LoVo (cell line): ENCODE measurements around the gene EDA.

Experiments used
- DNase-seq: peaks from one replicate; pipeline ENCODE4 v3.0.0-alpha.2; 2016; ENCODE audit warnings: low spot score

EDA gene

DNA sequence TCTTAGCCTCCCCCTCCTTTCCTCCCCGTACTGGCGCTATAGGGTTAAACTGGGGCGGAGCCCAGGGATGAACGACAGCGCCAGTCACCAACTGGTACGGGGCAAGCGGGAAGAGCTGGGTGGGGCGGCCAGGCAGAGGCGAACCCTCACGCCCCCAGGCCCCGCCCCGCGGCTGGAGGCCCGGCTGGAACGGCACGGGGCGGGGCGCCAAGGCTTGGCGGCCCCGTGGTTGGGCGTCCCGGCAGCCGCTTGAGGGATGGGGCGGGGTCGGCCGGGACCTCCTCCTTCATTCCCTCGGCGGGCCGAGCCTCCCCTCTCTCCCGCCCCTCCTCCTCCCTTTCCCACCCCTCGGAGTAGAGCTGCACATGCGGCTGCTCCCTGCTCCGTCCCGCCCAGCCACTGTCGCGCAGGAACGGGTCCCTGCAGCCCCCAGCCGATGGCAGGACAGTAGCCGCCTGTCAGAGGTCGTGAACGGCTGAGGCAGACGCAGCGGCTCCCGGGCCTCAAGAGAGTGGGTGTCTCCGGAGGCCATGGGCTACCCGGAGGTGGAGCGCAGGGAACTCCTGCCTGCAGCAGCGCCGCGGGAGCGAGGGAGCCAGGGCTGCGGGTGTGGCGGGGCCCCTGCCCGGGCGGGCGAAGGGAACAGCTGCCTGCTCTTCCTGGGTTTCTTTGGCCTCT, at the start of gene EDA:
Gene EDA, plus strand, starts transcription at position 335 of the 678 bp plus-strand sequence.
- DNase-seq, result peak; percentile 76

DNA sequence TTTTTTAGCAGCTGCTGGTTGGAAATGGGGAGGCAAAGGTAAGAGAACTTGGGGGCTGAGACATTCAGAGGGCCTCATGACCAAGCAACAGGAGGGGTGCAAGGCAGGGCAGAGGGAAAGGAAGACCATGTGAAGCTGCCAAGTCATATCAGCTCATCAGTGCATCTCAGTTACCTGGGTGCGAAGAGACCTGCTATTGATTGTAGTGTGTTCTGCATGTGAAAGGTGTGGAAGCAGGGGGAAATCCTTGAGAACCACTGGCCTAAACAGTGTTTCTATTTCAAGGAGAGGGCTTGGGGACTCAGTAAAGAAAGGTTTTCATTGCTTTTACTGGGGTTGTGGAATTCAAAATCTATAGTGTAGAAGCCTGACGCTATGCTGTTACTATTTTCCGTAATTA, 47.1 kb upstream of the EDA start:
- no peak for DNase-seq

DNA sequence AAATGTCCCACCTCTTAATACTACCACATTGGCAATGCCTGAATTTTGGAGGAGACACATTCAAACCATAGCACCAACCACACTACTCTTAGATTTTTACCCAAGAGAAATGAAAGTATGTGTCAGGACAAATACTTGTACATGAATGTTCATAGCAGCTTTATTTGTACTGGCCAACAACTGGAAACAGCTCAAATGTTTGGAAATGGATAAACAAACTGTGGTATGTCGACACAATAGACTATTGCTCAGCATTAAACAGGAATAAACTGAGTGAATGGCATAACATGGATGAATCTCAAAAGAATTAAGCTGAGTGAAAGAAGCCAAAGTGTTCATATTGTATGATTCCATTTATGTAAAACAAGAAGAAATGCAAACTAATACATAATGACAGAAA, 18.5 kb upstream of the EDA start:
- DNase-seq, result no peak

DNA sequence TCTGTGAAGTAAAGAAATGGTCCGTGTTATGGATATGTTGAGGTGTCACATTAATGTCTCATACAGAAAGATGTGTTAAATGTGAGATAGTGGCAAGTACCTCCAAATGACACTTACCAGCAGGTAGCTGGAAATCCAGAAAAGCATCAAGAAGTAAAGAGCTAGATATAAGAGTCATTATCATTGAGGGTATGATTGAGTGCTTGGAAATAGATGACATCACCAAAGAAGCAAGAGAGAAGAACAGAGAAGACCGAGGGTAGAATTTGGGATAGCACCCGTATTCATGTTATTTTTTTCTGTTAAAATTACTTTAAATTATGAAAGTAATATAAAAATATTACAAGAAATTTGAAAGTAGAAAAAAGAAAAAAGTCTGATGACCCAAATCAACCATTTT, 15.7 kb upstream of the EDA start:
- no peak for DNase-seq

DNA sequence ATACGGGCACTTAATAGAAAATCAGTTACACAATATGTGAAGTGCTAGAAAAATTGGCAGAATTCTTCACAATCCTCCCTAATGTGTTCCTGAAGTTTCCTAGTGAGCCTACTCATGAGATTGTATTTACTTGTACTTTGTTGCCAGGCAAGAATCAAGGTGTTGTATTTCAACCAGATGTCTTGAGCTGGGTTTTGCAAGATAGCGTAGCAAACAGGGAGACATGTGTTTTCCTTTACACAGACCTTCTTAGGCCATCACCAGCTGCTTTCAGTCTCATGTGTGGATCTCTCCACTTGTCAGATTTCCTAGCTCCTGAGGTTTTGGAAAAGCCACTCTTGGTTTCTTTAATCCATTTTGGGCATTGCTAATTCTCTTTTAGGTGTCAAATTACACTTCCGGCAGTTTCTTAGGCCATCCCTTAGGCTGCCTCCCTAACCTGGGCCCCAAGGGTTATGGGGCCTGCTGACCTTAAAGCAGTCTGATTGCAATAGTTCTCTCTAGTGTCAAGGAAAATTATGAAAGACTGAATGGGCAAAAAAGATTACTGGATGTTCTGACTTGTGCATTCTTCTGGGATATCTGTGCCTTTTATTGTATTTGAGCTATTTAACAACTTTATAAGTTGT, 12.2 kb upstream of the EDA start:
- DNase-seq, result no peak

DNA sequence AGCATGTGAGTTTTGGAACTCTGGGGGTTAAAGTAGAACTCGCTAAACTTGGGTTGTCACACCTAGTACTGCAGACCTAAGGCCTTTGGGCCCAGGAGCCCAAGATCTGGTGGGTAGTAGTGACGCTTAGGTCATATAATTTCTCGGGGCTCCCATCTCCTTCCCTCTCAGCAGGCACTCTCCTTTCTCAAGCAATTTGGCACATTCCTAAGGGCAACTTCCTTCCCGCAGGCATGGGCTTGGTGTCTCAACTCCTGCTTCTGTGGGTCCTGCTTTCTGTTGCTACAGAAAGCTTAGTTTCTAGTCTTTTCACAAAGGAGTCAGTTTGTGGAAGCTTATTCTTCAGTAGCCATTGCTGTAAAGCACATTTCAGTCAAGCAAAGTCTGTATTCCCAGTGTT, 10.4 kb upstream of the EDA start:
- DNase-seq, result no peak

DNA sequence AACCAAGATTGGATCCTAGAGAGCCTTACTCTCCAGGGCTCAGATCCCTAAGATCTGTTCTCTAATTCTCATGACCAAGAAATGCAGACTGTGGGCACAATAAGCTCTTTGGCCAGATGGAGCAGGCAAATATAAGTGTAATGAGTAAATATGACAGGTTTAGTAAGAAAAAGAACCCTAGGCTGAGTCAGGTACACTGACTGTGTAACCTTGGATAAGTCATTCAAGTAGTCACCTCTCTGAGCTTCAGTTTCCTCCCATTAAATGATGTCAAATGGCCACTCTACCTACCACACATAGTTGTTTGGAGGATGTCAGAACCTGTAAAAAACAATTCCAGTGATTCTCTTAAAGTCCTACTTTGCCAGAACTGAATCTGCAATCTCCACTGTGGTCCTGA, 8.3 kb upstream of the EDA start:
- DNase-seq, result no peak

DNA sequence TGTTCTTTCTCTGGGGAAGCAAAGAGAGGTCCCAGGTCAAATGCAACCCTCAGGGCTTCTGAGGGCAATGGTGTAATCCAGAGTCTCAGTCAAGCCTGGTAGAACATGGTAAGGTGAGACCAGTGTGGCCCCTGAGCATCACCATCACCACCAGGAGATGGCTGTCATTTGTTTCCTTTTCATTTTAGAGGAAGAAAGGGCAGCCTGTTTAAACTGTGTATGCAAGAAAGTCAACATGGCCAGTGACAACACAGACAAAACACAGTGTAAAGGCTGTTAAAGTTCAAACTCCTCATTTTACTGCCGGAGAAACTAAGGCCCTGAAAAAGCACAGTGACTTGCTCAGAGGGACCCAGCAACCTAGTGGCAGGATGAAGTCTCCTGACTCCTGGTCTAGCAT, 2.0 kb upstream of the EDA start:
- DNase-seq, result no peak

DNA sequence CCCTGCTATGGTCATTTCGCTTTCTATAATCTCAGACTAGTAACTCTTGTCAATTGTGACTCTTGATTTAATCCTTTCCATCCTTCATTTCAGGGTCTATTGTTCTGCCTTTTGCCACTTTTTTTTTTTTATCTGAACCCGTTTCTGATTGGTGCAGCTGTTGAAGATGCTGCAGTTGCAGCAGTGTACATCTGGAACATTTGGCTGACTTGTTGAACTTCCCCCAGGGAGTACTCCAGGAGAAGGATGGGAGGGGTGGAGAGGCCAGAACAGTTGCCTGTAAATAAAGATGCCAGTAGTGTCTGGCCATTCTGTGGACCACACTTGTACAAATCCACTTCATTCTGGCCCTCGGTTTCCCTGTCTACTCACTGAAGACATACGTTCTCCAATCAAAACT, 1.0 kb upstream of the EDA start:
- DNase-seq, result no peak

DNA sequence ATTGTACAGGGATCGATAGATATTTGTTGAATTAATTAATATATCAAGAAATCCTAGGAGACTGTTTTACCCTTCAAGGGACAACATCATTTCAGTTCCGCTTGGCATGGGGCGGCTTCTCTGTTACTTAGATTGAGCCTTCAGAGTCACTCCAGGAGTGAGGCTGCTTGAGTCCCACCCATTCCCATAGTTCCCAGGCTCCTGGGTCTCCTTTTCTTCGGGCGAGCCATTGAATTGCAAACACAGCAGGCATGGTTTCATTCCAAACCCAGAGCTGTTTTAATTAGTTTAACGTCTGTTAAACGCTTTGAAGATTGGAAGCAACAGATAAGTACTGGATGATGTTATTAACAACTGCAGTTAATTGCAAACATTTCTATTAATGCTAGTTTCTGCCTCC, 571 bp upstream of the EDA start:
- no peak for DNase-seq

DNA sequence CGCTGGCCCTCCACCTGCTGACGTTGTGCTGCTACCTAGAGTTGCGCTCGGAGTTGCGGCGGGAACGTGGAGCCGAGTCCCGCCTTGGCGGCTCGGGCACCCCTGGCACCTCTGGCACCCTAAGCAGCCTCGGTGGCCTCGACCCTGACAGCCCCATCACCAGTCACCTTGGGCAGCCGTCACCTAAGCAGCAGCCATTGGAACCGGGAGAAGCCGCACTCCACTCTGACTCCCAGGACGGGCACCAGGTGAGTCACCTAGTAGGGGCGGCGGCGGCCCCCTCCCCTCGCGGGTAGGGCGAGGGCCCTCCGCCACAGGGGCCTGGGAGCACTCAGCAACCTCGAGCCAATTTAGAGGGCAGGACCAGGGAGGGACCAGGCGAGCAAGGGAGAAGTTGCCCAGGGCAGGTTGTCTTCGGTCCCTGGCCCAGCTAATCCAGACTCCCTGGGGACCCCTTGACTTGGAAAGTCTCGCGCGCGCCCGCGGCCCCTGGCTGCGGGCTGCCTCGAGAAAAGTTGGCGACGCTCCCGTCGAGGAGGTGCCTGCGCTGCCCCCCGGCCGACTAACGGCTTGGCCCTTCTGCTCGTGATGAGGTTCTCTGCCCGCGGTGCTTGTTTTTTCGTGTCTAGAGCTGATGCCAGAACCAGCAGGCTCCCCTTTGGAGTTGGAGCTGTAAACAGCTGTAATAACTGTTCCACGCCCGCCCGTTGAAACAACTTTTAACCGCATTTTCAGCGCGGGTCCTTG, 717 bp downstream of the EDA start:
- no peak for DNase-seq

DNA sequence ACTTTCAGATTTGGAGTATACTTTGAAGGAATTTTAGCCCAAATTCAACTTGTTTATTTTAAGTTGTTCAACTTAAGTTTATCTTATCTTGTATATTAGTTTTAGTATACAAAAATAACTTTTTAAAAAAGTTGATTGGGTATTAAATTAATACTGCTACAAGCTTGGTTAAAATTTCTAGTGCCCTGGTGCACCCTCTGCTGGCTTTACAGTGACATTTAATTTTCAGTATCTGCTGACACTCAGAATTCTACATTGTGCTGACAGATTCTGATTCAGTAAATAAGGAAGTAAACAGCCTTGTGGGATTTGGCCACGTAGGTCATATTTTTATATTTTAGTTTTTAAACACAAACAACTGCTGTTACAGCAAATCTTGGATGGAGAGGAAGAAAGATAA, 2.9 kb downstream of the EDA start:
- DNase-seq, result peak; percentile 7

DNA sequence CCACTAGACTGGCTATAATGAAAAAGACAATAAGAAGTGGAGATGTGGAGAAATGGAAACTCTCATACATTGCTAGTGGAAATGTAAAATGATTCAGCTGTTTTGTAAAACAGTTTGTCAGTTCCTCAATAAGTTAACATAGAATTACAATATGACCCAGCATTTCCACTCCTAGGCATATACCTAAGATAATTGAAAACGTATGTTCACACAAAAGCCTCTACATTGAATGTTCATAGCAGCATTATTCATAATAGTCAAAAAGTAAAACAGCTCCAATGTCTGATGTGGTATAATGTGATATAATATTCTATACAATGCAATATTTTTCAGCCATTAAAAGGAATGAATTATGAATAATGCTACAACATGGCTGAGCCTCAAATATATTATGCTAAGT, 10.2 kb downstream of the EDA start:
- DNase-seq, result no peak

DNA sequence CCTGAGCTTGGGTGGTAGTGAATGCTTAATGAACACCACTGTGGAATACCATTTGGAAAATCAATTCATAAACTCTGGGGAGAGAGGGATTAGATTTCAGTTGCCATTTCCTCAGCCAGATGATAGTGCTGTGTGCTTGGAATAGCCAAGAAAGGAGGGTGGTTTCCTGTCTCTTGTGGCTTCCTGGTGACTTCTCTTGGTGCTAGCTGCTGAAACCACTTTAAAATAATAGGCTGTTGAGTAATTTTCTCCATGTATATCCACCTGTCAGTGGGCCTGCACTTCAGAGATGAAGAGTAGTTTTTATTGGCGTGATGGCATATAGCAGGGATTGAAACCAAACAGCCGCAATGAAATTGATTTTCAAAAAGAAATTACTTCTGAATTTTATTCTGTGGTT, 11.8 kb downstream of the EDA start:
- no peak for DNase-seq

DNA sequence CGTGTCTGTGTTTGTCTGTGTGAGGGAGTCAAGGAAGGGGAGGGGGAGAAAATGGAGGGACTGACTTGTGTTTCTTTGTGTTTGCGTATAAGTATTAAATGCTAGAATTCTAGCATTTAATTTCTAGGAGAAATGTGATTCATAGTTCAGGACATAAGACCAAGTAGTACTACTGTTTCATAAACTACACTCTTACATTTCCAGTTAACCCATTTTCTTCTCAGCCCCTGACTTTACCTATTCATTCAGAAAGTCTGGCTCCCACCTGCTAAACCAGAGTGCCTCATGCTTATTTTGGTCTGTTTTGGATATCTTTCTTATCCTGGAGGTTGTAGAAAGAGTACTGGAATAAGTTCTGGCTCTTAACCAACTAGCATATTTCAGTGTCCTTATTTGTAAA, 14.2 kb downstream of the EDA start:
- DNase-seq, result no peak

DNA sequence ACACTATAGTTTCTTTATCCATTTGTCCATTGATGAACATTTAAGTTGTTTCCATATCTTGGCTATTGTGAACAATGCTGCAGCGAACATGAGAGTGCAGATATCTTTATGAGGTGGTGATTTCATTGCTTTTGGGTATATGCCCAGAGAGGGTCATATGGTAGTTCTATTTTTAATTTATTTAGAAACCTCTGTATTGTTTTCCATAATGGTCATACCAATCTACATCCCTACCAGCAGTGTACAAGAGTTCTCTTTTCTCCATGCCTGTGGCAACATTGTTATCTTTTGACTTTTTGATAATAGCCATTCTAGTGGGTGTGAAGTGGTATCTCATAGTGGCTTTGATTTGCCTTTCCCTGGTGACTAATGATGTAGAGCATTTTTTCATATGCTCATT, 48.8 kb downstream of the EDA start:
- no peak for DNase-seq

DNA sequence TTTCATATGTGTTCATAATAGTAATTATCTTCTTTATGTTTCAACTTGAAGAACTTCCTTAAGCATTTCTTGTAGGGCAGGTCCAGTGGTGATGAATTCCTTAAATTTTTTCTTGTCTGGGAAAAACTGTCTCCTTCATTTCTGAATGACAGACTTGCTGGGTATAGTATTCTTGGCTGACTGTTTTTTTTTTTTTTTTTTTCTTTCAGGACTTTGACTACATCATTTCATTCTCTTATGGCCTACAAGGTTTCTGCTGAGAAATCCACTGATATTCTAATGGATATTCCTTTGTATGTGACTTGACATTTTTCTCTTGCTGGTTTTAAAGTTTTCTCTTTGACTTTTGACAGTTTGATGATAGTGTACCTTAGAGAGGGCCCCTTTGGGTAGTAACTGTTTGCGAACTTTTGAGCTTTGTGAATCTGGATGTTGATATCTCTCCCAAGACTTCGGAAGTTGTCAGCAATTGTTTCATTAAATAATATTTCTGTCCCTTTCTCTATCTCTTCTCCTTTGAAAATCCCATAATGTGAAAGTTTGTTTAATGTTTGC, 54.2 kb downstream of the EDA start:
- DNase-seq, result no peak

DNA sequence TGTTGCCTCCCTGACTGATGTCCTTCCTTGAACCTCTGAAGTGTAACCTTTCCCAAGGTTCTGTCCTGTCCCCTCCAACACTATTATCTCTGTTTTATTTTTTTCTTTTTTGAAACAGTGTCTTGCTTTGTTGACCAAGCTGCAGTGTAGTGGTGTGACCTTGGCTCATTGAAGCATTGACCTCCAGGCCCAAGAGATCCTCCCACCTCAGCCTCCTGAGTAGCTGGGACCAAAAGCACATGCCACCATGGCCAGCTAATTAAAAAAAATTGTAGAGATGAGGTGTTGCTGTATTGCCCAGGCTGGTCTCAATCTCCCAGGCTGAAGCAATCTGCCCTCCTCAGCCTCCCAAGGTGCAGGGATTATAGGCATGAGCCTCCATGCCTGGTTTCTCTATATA, 59.0 kb downstream of the EDA start:
- no peak for DNase-seq

DNA sequence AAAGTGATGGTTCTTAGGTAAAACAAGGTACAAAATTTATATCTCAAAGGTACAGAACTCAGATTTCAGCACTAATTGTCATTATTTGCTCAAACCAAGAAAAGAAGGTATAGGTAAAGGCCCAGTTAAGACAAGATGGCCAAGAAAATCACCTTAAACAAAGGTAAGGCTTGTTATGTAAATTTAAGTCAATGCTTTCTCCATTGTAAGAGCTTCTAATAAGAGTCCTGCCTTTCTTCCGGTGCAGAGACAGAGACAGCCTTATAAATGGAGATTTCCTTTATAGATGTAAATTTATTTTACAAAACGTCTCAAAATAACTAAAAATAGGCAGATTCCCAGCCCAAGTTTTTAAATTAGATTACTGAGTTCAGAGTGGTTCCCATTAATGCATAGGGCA, 89.9 kb downstream of the EDA start:
- no peak for DNase-seq

DNA sequence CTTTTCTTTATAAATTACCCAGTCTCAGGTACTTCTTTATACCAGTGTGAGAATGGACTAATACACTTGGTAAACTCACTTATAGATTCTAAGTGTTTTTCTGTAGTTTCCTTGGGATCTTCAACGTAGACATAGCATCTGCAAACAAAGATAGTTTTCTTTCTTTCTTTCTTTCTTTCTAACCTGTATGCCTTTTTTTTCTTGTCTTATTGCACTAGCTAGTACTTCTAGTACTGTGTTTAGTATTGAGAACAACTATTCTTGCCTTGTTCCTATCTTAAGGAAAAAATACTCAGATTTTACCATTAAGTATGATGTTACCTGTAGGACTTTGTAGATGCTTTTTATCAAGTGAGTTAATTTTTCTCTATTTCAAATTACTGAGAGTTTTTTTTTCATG, 102.2 kb downstream of the EDA start:
- no peak for DNase-seq

DNA sequence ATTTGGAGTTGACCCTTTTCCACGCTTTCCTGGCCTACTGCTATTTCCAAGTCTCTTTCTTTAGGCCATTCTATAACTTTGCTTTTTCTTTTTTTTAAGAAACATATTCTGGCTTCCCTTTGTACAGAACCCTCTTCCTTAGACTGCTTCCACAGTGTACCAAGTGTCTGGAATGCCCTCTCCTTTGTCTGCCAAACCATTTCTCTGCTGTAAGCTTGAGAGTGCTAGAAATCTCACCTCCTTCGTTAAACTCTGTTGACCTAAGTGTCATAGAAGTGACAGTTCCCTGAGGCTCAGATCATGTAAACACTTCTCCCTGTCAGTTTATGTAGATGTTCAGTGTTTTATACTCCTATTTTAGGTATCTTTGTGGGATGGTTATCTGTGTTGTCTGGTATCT, 108.4 kb downstream of the EDA start:
- no peak for DNase-seq

DNA sequence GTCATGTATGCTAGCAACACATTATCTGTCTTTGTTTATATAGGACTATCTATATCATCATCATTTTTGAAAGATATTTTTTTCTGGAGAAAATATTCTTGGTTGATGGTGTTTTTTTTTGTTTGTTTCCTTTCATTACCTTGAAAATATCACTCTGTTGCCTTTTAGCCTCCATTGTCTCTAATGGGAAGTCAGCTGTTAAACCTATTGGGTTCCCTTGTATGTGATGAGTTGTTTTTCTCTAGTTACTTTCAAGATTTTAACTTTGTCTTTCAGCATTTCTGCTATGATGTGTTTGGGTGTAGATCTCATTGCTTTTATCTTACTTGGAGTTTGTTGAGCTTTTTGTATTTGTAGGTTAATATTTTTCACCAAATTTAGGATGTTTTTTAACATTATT, 124.4 kb downstream of the EDA start:
- DNase-seq, result no peak

DNA sequence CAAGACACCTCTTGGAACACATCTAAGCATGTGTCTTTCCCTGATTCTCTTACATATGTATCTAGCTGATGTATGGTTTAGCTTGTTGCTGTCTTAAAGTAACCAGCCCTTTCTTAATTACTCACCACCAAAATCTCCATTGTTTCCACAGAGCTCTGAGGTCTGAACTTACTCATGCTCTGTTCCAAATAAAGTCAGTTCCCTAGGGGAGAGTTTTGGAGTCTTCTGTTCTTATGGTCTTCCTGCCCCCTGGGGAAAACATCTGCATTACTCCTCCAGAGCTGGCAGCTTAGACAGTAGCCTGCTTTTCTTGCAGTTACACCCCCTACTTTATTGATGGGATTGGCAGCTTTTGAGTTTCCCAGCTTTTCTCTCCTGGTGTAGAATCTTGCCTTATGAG, 125.8 kb downstream of the EDA start:
- no peak for DNase-seq
